Measurements from ENCODE around the gene POLD1.

DNA sequence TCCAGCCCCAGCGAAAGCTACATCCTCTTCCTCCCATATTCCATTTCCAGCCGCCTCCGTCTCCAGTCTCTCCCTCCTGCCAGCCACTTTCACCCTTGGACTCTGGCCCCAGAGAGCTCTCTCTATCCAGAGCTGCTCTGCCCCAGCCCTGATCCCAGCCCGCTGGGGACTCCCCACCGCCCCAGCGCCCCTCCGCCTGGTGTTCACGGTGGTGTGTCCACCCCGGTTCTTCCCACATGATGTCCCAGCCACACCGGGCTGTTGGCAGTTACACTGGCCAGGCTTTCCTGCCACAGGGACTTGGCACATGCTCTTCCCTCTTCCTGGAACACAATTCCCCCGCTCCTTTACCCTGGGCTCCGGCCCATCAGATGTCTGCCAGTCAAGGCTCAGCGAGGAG lies 80.9 kb downstream of the POLD1 start:
- TF ChIP-seq CTCF (IDR thresholded peaks at IDR 0.05): no peak
- TF ChIP-seq POLR2A (IDR thresholded peaks at IDR 0.05): no peak
